DND-41 (cell line): ENCODE data around the gene CSF3R.

Source experiments
- EZH2 ChIP-seq: IDR thresholded peaks from 3 replicates; pipeline ENCODE4 v1.6.1; 2012; ENCODE audit warnings: borderline replicate concordance, low read depth, mild to moderate bottlenecking, moderate library complexity, low read length, inconsistent platforms; ENCODE audit not compliant: severe bottlenecking
- TF ChIP-seq, protein P1 (sequence below): IDR thresholded peaks from 2 replicates; pipeline ENCODE4 v1.5.1; 2012; ENCODE audit warnings: borderline replicate concordance, low read length, moderate library complexity, mild to moderate bottlenecking; ENCODE audit not compliant: poor library complexity, severe bottlenecking; ENCODE audit errors: extremely low read depth

DNA sequence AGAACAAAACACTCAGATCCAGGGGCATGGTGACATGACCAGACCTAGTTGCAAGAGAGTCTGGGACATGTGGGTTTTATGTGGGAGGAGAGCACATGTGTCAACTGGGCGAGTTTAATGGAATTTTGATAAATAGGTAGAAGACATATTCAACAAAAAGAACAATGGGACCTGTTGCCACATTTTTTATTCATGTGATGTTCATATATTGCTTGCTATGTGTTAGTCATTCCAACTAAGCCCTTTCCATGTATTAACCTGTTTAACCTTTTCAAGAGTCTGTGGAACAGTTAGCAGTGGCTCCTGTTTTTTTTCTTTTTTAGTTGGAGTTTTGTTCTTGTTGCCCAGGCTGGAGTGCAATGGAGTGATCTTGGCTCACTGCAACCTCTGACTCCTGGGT, 30.1 kb upstream of the CSF3R start:
- TF ChIP-seq, protein P1, sequence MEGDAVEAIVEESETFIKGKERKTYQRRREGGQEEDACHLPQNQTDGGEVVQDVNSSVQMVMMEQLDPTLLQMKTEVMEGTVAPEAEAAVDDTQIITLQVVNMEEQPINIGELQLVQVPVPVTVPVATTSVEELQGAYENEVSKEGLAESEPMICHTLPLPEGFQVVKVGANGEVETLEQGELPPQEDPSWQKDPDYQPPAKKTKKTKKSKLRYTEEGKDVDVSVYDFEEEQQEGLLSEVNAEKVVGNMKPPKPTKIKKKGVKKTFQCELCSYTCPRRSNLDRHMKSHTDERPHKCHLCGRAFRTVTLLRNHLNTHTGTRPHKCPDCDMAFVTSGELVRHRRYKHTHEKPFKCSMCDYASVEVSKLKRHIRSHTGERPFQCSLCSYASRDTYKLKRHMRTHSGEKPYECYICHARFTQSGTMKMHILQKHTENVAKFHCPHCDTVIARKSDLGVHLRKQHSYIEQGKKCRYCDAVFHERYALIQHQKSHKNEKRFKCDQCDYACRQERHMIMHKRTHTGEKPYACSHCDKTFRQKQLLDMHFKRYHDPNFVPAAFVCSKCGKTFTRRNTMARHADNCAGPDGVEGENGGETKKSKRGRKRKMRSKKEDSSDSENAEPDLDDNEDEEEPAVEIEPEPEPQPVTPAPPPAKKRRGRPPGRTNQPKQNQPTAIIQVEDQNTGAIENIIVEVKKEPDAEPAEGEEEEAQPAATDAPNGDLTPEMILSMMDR: no peak
- no peak for TF ChIP-seq EZH2
